Glomerular endothelial cell (primary cell): ENCODE data around the gene PSMD13. TPM values are rescaled to one million over a fixed set of nuclear protein-coding genes. Genes with fewer than 3 reads are reported as not detected.

ENCODE experiments used
- DNase-seq: peaks from one replicate; pipeline ENCODE4 v3.0.0-alpha.2; 2011; ENCODE audit warnings: low read depth, low spot score; ENCODE audit errors: extremely low read depth
- total RNA-seq: library from RNA; depleted of rRNA; stranded (reverse); fragments of >200 nt; gene quantifications from 2 replicates; pipeline ENCODE4 v1.2.3, GENCODE V29; 2015

PSMD13 gene
- total RNA-seq, 1 donor from 2014 or later, result 176 TPM

DNA sequence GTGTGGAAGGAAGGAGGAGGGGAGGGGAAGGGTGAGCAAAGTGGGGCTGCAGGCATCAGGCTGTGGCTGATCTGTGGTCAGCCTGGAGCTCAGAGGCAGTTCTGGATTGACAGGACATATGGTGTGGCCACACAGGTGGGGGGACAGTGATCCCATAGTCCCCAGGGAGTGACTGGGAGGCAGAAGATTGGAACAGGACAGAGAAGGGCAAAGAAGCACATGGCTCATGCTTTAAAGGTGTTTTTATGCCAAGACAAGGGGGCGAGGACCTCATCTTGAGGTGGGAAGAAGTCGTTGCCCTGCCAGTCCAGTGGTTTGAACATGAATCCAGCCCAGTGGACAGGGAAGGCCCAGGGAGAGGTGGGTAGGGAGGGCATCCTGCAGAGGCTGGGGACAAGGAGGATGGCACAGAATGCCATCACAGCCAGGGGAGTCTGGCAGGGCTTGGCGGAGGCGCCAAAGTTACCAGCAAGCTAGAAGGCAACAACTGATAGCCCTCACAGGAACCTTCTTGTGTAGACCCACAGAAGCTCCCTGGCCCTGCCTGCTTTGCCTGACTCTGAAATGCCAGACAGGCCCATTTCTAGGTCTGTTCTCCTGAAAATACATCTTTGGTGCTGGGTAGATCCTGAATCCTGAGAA is 32.7 kb upstream of the PSMD13 start:
- no peak for DNase-seq

DNA sequence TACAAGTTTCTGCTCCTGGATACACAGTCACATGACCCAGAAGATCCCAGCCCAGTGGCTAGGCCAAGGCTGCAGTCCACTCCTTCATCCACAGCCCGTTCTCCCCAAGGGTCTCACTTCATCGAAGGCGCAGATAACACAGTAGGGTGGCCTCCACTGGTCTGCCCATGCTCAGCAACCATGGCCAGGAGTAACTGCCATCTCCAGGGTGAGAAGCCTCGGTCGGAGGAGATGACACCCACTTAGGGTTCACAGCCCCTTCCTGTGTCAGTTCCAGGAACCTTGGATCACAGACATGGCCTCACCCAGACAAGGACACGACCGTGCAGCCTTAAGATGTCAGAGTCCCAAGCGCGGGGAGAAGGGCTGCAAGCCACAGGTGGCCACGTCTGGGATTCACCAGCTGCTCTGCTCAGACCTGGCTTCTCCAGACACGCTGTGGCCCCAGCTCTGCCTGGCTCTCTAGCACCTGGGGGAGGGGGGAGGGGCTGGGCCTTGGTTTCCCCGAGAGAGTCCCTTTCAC is 32.1 kb upstream of the PSMD13 start:
- no peak for DNase-seq

DNA sequence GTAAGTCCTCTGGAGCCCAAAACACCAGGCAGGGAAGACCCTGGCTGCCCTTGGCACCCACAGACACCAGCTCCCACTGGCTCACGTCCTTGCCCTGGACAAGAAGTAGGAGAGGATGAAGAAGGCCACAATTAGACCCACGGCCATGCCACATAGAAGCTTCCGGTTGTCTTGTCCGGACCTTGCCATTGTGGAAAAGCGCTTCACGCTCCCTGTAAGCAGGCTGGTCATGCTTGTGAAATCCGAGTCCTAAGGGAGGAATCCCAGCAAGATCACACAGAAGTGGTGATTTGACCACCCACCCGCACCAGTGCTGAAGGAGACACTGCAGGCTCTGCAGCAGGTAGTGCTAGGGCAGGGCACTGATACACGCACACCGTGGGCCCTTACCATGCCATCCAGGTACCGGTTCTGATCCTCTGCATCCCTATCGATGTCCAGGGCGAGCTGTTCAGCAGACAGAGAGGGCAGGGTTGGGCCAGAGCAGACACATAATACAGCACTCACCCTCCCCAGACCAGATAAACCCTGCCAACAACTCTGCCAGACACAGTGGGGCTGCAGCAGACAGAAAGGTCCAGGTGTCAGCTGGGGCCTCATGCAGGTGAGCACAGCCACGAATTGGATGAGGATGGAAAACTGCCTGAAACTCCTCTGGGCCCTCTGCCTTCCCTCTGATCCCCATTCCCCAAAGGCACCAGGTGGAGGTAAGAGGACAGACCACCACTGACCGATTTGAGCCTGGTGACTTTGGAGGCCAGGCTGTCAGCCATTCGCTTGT is 31.4 kb upstream of the PSMD13 start:
- DNase-seq, result no peak

DNA sequence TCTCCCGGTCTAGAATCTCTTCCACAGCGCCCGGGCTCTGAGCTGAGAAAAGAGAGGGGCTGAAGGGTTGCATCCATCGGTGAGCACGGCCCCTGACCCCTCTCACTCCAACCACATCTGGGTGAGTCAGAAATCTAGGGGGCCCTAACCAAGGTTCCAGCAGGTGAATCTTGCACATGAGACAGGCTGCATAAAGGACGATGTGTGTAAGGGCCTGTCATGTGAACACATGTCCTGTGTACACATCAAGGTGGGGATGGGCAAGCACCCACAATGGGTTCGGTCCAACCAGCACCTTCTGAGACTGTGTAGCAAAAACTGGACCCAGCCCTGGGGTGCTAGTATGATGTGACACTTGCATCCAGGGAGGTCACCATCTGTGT is 30.8 kb upstream of the PSMD13 start:
- no peak for DNase-seq

DNA sequence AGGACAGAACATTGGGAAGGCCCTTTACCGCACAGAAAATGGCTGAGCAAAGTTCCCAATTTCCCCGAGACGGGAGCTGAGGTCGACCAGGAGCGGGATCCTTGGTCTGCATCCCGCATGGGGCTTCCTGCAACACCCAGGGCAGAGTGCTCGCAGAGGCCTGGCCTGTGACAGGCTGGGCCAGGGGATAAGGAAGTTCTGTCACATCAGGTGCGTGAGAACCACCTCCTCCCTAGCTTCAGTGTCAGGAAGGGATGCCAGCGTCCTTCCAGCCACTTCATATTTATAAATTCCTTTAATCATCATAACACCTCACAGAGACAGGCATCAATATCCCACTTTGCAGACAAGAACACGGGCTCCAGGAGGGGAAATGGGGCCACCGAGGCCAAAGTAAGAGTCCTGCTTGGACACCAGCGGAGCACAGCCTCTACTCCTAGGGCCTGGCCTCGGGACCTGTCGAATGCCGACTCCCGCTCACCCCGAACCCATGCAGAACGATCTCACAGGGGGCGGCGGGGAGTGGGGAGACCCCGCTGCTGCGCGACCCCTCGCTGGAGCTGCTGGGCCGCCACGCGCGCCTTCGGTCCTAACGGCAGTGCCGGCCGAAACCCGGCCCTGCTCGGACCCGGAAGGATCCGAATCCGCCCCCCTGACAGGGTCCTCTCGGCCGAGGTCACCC is 30.1 kb upstream of the PSMD13 start:
- no peak for DNase-seq

DNA sequence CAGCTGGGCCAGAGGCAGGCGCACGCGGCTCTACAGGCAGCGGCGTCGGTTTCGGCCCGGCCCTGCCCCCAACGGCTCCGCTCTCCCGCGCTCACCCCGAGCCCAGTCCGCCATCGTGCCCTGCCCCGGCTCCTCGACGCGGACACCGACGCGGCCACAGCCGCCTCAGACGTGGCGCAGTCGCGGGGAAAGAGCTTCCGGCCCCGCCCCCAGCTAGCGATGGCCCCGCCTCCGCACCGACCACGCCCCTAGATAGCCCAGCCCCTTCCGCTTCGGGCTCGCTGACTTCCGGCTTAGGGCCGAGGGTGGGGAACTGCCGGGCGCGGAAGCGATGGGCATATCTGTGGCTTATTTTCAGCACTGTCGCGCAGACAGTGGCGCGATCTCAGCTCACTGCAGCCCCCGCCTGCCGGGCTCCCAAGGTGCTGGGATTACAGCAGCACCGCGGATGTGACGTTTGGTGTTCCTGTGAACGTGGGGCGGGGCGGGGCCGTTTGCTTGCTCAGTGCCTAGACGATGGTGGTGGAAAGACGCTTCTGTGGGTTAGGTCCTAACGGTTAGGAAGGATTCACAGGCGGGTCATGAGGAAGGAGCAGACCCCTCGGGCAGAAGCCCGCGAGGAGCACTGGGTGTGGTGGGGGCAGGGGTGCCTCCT is 29.4 kb upstream of the PSMD13 start, which contains the start of the genes BET1L and RIC8A:
BET1L (minus strand) TSS at position 192 of the 655 bp plus-strand sequence; CDS start at position 114, 78 bp downstream.
RIC8A (plus strand) TSS at position 501 of the 655 bp plus-strand sequence. CDS start 1,147 bp downstream, outside the sequence.
- DNase-seq, result peak; percentile 65

DNA sequence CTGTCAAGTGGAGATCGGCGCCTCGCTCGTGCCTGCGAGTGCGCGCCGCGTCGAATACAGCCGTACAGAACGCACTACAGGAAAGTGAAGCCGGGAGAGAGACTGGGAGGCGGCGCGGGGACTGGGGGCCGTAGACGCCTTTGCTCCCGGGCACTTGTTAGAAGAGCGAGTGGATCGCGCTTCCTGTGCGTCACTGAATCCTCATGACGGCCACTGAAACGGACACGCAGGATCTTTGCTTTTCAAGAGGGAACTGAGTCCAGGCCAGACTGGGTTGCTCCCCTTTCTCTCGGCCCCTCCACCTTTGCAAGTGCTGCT is 29.0 kb upstream of the PSMD13 start:
- DNase-seq, result no peak

DNA sequence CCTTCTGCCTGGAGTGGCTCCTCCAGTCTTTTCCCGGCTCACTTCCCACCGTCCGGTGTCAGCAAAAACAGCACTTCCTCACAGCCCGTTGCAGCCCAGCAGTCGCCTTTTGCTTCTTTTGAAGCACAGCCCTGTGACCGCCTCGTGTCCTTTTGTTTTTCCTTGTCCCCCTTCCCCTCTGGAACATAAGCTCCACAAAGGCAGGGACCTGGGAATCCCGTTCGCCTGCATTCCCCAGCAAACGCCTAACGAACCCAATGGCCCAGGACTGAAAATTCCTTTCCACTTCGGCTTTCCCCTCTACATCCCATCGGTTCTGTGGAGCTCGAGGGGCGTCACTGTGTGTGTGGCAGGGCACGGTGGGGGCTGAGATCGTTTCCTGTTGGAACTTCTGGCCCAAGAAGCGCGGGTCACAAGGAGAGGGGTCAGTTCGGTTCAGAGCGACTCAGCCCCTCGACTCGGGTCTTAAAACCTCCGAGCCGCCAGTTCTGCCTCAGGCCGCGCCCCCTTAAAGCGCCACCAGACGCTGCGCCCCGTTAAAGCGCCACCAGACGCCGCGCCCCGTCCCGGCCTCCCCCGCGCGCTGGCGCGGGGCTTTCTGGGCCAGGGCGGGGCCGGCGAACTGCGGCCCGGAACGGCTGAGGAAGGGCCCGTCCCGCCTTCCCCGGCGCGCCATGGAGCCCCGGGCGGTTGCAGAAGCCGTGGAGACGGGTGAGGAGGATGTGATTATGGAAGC is 28.4 kb upstream of the PSMD13 start:
- DNase-seq, result no peak

DNA sequence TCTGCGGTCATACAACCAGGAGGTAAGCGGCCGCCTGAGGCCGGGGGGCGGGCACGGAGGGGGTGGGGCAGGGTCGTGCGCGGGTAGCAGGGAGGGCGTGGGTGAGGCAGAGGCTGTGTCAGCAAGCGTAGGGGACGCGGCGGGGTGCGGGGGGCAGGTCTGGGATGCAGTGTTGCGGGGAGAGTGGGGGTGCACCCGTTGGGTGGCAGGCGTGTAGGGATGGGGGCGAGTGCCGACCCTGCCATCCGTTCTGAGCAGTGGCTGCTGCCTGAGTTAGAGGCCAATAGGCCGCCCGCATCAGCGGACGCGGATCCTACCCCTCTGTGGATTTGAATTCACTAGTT is 27.9 kb upstream of the PSMD13 start:
- DNase-seq, result no peak

DNA sequence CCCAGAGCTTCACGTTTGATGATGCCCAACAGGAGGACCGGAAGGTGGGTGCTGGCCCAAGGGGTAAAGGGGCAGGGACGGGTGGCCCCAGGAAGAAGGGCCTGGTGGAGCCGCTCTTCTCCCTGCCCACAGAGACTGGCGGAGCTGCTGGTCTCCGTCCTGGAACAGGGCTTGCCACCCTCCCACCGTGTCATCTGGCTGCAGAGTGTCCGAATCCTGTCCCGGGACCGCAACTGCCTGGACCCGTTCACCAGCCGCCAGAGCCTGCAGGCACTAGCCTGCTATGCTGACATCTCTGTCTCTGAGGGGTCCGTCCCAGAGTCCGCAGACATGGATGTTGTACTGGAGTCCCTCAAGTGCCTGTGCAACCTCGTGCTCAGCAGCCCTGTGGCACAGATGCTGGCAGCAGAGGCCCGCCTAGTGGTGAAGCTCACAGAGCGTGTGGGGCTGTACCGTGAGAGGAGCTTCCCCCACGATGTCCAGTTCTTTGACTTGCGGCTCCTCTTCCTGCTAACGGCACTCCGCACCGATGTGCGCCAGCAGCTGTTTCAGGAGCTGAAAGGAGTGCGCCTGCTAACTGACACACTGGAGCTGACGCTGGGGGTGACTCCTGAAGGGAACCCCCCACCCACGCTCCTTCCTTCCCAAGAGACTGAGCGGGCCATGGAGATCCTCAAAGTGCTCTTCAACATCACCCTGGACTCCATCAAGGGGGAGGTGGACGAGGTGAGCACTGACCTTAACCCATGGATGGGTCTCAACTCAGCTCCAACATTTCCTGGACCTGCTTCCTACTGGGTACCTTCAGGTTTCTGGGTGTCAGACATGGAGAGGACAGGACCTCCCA is 27.3 kb upstream of the PSMD13 start:
- no peak for DNase-seq

DNA sequence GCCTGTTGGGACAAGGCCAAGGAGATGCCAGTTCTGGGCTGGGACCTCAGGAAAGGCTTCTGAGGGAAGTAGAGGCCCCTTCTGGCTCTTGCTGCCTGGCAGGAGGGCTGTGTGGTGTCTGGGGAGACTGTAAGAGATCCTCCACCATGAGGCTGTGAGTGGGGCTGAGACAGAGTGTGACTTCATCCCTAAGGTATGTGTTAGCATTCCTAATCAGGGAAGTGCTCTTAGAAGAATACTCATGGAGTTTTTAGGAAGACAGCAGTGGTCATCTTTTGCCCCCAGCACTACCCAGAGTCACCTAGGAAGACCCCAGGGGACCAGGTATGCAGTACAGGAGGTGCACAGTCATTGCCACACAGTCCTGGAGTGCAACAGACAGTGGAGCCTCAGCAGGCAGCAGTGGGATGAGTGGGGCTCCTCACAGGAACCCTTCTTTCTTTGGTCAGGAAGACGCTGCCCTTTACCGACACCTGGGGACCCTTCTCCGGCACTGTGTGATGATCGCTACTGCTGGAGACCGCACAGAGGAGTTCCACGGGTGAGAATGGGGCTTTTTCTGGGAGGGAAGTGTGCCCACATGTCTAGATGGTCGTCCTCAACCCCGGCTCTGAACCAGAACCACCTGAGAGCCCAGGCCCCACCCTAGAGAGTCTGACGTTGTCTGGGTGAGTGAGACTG is 26.5 kb upstream of the PSMD13 start:
- DNase-seq, result no peak

DNA sequence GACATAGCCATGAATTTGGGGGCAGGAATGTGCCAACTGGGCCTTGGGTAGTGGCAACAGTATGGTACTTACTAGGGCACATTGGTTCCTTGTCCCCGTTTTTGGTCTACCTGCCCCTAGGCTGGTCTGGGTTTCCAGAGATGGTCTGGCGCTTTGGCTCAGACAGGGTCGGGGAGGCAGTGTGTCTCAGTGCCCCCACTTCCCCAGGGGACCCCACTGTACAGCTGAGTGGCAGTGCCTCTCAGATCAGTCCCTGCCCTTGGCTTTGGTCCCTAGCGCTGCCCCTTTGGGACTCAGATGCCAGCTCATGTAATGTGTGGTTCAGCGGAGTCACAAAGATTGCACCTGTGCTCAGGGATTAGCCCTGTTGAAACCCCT is 26.0 kb upstream of the PSMD13 start:
- DNase-seq, result no peak

DNA sequence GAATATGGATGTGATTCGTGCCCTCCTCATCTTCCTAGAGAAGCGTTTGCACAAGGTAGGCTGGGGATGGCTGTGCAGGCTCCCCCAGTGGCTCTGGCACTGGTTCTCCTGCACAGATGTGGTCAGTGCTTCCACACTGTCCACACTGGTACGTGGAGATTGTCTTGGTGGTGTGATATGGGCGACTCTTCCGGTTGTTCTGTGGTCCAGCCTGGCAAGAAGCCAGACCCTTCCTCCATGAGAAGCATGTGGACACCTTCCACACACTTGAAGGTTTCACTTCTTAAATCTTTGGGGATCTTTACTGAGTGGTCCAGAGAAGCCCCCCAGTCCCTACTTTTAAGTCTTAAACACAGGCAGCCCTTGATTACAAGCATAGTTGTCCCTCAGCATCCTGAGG is 25.5 kb upstream of the PSMD13 start:
- DNase-seq, result no peak

DNA sequence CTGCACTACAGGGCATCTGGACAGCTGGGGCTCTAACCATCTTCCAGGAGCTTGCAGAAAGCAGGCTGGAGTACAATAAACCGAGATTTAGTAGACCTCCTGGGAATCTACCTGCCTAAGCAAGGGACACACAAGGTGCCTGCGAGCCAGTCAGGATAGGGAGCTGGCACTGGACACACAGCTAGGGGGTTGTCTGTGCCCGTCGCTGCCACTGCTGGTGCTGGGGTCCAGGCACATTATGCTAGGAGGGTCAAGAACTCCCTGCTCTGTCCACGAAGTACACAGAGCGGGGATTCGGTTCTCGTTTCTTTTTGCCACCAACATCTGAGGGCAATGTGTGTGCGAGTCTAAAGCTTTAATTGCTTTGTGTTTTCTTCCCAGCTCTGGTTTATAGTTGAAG is 25.0 kb upstream of the PSMD13 start:
- no peak for DNase-seq

DNA sequence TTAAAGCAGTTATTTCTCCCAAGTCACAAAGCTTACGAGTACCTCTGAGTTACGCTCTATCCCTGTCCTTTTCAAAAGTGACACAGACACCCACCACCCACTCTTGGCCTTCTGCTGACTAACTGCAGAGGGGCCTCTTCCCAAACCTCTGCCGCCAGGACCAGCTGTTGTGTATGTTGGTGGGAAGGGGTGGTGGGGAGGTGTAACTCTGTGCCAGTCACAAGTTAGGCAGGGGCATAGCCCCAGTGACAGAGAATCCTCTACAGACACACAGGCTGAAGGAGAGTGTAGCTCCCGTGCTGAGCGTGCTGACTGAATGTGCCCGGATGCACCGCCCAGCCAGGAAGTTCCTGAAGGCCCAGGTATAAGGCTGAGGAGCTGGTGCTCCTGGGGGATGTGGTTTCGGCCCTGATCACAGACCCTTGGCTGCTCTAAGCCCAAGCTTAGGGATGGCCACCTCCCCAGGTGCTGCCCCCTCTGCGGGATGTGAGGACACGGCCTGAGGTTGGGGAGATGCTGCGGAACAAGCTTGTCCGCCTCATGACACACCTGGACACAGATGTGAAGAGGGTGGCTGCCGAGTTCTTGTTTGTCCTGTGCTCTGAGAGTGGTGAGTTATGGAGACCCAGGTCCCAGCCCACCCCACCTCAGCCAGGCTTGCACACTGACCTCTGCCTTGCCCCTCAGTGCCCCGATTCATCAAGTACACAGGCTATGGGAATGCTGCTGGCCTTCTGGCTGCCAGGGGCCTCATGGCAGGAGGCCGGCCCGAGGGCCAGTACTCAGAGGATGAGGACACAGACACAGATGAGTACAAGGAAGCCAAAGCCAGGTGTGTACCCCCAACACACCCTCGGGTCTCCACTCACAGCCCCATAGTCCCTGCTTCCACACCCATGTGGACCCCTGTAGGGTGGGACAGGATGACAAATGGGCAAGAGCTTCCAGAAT is 24.4 kb upstream of the PSMD13 start:
- DNase-seq, result no peak

DNA sequence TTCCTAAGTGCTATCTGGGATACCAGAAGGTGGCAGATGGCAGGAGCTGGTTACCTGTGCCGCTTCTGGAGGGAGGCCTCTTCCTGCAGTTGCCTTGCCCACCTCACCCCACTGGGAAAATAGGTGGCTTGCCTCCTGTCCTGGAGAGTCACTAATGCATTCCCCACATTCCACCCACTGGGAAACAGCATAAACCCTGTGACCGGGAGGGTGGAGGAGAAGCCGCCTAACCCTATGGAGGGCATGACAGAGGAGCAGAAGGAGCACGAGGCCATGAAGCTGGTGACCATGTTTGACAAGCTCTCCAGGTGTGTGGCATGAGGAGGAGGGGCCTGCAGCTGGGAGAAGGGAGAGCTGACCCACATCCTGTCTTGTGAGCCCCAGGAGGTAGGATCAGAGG is 23.7 kb upstream of the PSMD13 start:
- no peak for DNase-seq

DNA sequence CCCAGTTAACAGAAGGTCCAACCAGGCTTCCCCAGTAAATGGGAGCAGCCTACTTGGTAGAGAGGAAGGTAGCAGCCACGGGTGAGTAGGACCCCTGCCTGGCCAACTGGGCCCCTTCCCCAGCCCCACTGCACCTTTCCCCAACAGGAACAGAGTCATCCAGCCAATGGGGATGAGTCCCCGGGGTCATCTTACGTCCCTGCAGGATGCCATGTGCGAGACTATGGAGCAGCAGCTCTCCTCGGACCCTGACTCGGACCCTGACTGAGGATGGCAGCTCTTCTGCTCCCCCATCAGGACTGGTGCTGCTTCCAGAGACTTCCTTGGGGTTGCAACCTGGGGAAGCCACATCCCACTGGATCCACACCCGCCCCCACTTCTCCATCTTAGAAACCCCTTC is 22.7 kb upstream of the PSMD13 start:
- no peak for DNase-seq

DNA sequence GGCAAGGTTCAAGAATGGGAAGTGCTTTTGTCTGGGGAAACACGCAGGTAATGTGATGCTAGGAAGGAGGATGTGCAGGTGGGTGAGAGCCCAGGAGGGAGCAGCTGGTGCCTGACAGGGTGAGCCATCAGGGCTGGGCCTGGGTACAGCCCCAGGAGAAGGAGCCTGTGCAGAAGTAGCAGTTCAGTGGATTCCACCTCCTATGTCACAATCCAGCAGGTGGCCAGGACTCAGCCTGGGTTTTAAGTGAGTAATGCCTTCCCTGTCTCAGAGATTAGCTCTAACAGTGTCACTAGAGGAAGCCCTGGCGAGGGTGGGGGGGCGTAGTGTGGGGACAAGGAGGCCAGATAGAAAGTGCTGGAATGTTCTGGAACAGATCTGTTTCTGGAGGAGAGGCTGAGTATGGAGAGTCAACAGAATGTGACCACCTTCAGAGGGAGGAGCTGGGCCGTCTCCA is 21.2 kb upstream of the PSMD13 start:
- no peak for DNase-seq
